ENCODE measurements around the gene AQP1.

- TF ChIP-seq POLR2A (IDR thresholded peaks at IDR 0.05; ENCODE audit: low read length) (no peak), JUNB (IDR thresholded peaks at IDR 0.05) (no peak), EP300 (IDR thresholded peaks at IDR 0.05) (no peak), CTCF (IDR thresholded peaks at IDR 0.05) (no peak), SREBF2 (IDR thresholded peaks at IDR 0.05) (no peak), ATOH8 (CRISPR knock-in tag; IDR thresholded peaks at IDR 0.05; ENCODE audit: low read depth) (no peak), MAFK (IDR thresholded peaks at IDR 0.05; ENCODE audit: partially characterized antibody) (no peak), JUN (IDR thresholded peaks at IDR 0.05) (no peak), ZFP36 (IDR thresholded peaks at IDR 0.05; ENCODE audit: borderline replicate concordance, partially characterized antibody) (no peak), MAX (IDR thresholded peaks at IDR 0.05) (no peak), SMC3 (IDR thresholded peaks at IDR 0.05) (no peak), CHD2 (IDR thresholded peaks at IDR 0.05; ENCODE audit: low read length, partially characterized antibody) (no peak), REST (IDR thresholded peaks at IDR 0.05) (no peak), NFE2L2 (conservative IDR thresholded peaks at IDR 0.05; ENCODE audit: low read length) (no peak)
These were observed 44.2 kb upstream of the AQP1 start for GRCh38 chr7:30867483-30867882.

Measured in A549 (cell line).